Stimulated activated CD8-positive, alpha-beta memory T cell treated with anti-CD3 and anti-CD28 coated beads, Interleukin-7, amount 100 ng/mL, for 1 hour (primary cell): ENCODE results near the gene PCIF1.
"Not testable (repeated sequence)": the region's sequence is repeated elsewhere in the genome, so short reads cannot be mapped to it uniquely, and the experiment has no call there.

ENCODE experiments used
- DNase-seq, 2 donors: peaks; one replicate each; pipeline ENCODE4 v3.0.0-alpha.2; 2020; ENCODE audit warnings: low read depth in 2 of 2

Gene PCIF1

DNA sequence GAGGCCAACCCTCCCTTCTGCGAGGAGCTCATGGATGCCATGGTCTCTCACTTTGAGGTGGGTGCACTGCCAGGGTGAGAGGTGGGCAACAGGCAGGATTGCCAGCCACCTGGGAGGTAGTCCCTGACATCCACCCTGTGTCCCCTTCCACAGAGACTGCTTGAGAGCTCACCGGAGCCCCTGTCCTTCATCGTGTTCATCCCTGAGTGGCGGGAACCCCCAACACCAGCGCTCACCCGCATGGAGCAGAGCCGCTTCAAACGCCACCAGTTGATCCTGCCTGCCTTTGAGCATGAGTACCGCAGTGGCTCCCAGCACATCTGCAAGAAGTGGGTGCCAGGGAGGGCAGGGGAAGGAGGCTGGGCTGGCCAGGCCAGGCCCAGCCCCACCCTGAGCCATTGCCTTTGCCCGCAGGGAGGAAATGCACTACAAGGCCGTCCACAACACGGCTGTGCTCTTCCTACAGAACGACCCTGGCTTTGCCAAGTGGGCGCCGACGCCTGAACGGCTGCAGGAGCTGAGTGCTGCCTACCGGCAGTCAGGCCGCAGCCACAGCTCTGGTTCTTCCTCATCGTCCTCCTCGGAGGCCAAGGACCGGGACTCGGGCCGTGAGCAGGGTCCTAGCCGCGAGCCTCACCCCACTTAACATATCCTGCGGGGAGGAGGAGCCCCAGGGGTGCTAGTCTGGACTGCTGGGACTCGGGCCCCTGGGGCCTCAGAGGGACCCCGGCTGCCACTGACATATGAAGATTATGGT, 12.8 kb downstream of the PCIF1 start:
- no peak for DNase-seq

DNA sequence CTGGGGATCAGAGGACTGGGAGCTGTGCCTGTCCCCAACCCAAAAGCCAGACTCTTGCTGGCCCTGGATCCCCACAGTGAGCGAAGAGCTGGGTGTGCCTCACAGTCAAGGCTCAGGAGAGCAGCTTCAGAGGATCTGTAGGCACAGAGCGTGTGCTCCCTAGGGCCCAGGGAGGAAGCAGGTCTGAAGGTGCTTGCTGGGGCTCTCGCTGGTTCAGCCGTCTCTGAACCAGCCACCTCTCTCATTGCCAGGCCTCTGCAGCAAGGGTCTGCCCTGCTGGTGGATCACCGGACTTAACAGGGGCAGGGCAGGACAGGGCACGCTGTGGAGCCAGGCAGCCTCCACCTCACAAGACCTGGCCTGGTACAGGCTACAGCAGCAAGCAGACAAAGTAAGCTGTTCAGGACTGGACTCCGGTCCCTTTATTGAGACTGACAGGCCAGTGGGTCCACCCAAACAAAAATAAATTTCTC, 13.8 kb downstream of the PCIF1 start:
- no peak for DNase-seq

DNA sequence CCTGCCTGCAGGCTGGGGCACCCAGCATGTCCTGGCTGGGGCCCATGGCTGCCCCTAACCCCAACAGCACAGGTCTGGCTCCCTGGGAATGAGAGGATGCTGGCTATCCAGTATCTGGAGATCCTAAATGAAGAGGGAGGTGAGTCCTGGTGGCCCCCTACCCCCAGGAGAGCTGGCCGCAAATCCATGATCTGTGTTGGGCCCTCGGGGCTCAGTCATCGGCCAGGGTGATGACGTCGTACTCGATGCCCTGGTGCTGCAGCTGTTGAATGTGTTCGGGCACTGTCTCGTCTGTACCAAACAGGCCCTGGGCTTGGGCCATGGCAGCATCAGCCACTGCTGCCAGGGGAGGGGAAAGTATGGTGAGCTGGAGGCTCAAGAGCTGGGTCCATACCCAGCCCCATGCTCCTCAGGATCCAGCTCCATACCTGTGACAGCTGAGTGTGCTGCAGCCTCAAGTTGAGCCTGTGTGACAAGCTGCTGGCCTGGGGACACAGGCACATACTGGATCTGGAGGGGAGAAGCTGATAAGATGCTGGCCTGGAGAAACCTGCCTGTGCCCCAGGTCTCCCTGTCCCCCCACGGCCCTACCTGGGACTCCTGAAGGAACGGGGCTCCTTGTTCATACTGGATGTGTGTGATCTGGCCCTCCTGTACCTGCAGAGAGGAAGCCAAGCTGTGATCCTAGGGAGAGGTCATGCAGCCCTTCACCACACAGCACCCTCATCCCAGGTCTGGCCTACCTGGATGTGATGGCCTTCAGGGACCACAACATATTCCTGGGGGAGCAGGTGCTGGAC, 14.5 kb downstream of the PCIF1 start:
- DNase-seq, result no peak

DNA sequence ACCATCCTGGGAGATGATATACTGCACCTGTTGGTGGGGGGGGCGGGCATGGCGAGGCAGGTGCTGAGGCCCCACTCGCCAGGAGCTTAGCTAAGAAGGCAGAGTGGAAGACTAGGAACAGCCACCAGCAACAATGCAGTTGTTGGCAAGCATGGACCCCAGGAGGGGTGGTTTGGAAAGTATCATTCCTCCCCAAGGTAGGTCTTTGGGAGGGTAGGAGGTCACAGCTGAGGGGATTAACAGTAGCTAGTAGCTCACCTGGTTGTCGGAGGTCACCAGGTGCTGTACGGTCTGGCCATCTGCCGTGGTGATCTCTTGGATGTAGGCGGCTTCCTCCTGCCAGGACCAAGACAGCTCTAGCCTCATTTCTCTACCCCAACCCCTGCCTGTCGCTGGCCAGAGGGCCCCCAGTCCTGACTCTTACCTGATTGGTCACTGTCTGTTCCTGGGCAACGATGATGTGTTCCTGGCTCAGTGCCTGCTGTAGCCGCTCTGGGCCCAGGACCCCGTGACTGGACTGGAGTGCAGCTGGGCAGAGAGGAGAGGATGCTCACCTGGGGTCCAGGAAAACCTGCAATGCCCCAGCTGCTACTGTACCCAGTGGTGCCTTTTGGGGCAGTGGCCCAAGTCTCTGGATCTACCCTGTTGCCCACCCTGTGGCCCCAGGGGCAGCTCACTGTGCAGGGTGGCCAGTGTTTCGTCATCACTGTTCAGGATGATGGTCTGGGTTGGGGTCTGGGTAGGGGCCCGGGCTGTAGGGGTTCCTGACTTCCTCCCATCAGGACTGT, 15.3 kb downstream of the PCIF1 start:
- DNase-seq, result no peak

DNA sequence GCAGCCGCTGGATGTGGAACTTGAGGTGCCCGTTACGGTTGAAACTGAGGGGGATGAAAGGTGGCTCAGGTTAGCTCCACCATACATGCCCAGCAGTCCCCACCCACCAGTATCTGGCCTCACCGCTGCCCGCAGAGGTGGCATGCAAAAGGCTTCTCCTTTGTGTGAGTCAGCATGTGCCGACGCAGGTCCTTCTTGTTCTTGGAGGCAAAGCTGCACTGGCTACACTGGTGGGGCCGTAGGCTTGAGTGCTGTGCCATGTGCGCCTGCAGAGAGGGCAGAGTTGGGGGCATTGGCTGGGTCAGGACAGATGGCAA, 15.8 kb downstream of the PCIF1 start:
- DNase-seq, result no peak

DNA sequence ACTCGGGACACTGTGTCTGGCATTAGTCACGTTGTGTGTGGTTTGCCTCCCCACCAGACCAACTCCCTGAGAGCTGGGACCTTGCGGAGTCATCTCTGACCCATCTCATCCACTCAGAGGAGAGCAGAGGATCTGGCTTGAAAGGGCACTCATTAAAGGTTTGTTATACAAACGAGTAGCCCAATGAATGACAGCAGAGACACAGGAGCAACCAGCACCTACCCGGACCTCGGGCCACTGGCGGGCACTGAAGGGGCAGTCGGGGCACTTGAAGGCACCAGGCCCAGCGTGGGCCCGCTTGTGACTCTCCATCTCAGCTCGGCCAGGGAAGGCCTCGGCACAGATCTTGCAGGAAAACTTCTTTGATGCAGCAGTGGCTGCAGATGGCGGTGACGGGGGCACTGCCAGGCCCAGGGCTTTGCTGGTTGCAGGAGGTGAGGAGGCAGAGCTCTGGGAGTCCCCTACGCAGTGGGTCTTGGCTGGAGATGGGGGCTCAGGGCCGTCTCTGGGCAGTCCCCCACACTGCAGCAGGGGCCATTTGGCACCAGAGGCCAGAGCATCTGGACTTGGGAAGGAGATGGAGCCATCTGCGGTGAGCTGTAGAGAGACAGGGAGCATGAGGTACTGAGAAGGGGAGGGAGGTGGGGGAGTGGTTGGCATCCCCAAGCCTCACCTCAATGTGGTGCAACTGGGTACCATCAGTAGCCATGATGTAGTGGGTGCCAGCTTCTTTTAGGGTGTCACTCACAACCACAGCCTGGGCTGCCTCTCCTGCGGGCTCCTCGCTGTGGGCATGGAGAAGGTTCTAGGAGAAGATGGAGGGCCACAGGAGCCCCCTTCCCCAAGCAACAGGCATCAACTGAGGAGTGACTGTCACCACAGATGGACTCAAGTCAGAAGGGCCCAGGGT, 17.7 kb downstream of the PCIF1 start:
- DNase-seq, result no peak

DNA sequence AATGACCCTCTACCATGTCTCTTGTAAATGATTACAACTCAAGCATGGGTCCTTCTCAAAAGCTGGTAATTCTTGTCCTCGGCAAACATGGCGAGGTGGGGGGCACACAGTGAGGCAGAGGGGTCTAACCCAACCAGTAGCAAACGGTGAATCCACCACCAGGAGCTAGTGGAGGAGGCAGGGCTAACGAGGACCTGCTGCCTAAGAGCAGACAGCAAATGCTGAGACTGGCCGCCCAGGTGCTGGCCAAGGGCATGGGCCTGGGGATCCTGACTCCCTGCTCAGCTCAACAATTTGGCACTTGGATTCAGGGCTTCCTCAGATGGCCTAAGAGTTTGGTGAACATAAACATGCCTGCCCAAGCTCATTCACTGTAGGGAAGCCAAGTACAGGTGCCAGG, 18.4 kb downstream of the PCIF1 start:
- DNase-seq, result no peak

DNA sequence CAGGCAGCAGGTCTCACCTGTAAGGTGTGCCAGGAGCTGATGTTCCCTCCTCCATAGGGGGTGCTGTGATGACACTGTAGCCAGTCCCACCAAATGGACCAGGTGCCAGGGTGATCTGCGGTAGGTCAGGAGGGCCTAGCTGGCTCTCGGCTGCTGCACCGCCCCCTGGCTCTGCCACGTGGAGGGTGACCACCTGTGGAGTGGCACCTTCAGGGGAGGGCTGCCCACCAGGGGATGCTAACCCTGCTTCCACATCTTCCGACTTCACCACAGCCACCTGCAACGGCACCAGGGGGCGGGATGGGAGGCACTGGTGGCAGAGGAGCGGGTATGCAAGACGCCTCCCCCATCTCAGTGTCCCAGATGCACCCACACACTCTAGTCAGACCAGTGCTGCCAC, 19.2 kb downstream of the PCIF1 start:
- DNase-seq, result no peak

DNA sequence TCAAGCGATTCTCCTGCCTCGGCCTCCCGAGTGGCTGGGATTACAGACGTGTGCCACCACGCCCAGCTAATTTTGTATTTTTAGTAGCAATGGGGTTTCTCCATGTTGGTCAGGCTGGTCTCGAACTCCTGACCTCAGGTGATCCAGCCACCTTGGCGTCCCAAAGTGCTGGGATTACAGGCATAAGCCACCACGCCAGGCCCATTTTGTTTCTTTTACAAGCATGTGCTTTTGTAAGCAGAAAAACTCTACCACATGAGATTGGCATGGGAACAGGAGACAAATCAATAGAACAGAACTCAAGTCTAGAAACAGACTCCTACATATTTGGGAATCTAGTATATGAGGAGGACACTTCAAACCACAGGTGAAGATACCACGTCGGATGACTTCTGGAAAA, 21.8 kb downstream of the PCIF1 start:
- DNase-seq, result not testable (repeated sequence)

DNA sequence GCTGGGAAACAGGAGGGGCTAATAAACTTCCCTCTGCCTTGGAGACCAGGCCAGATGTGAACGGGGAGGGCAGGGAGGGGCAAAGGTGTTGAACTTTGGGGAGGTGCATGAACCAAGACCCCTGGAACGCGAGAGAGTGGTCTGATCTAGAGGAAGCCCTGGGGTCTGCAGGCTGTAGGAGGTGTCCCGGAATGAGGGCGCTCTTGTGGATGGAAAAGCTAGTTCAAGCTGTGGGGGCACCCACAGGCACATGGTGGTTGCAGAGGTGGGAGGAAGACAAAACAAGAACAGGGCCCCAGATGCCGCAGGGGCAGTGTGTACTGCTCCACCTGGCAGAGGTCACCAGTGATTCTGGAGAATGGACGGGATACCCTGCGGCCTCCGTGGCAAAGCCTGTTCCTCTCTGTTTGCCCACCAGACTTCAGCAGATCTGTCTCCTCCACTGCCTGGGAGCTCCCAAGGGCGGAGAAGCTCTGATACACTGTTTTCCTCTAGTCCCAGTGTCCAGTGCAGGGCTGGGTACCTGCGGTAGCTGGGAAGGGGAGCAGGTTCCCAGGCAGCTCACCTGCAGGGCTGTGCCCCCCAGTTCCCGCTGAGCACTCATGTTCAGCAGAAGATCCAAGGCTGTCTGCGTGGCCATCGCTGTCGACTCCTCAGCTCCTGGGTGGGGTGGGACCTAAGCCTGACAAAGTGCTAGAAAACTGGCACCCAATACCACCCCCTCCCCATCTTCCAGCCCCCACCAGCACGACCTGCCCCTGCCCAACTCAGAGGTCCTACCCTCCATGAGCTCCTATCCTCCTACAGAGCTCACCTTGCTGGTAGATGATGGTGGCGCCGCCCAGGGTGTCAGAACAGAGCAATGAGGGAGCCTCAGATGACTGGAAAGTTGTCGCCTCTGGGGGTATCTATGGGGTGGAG, 22.8 kb downstream of the PCIF1 start:
- DNase-seq, result no peak

DNA sequence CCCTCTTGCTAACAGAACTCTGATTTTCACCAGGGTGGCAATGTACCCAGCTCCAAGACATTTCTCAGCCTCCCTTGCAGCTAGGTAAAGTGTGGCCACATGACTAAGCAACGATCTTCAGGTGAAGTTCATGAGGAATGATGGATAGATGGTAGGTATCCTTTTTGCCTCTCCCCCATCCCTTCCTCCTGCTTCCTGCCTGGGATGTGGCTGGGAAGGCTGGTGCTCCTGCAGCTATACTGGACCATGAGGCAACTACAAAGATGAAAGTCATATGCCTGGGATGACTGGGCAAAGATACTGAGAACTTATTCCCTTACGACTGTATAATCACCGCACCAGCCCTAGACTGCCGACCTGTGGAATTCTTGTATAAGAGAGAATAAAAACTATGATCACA, 24.1 kb downstream of the PCIF1 start:
- no peak for DNase-seq

DNA sequence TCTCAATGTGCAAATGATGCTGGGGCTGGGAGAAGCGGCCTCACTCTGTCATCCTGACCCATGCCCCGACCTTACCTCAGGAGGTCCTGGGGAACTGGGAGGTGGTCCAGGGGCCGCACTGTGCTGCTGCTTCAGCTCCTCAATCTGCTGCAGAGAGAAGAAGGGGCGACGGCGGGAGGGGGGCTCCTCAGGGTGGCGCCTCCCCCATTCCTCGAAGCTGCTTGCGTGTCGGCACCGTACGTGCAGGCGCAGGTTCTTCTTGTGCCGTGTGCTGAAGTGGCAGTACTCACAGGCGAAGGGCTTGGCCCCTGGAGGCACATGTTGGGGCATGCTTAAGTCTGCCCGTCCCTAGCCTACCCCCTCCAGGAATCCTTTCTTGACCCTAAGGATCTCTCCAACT, 24.6 kb downstream of the PCIF1 start:
- DNase-seq, result no peak

DNA sequence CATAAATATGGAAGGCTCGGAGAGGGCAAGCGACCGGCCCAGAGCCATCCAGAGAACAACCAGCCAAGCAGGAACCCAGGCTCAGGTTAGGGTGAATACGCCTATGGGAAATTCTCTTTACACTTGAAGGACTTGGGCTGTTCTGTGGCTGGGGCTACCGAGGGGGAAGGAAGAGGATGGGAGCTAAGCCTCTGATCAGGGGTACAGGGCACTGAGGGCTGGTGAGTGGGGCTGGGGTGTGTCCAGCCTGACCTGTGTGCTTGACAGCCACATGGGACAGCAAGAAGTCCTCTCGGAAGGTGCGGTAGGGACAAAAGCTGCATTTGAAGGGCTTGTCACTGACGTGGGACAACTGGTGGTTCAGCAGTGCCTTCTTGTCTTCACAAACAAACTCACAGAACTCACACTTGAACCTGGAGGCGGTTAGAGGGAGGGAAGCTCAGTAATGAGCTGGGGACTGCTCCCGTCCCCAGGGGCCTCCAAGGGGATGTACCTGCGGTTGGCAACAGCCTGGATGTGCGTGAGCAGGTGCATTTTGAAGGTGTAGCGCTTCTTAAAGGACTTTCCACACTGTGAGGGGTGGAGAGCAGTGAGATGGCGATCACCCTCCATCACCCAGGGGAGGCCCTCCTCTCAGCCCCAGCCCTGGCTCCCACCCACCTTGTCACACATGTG, 25.6 kb downstream of the PCIF1 start:
- DNase-seq, result no peak

DNA sequence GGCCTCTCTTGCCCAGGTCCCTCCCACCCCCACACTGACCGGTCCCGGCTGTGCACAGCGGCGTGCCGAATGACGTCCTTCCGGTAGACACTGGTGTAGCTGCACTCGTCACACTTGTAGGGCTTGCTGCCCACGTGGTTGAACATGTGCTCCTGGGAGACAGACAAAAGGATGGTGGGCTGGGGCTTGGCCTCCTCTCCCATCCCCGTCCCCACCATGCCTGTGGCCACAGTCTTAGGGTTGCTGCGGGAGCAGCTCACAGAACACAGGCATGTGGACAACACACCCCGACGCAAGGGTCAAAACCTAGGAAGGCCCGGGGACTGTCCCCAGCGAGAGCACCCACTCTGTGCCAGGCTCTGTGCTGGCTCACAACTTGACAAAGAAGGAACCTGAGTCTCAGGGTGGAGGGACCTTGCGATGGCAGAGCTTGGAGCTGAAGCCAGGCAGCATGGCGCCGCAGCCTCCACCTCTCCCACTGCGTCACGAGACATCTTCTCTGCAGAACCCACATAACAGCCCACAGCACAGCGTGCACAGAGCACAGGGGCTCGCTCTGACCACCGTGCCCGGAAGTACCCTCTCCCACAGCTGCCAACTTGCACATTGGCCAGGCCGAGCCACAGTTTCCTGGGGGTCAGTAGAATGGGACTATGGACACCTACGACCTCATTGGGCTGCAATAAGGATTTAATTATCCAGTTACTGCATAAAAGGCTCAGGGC, 27.7 kb downstream of the PCIF1 start:
- no peak for DNase-seq

DNA sequence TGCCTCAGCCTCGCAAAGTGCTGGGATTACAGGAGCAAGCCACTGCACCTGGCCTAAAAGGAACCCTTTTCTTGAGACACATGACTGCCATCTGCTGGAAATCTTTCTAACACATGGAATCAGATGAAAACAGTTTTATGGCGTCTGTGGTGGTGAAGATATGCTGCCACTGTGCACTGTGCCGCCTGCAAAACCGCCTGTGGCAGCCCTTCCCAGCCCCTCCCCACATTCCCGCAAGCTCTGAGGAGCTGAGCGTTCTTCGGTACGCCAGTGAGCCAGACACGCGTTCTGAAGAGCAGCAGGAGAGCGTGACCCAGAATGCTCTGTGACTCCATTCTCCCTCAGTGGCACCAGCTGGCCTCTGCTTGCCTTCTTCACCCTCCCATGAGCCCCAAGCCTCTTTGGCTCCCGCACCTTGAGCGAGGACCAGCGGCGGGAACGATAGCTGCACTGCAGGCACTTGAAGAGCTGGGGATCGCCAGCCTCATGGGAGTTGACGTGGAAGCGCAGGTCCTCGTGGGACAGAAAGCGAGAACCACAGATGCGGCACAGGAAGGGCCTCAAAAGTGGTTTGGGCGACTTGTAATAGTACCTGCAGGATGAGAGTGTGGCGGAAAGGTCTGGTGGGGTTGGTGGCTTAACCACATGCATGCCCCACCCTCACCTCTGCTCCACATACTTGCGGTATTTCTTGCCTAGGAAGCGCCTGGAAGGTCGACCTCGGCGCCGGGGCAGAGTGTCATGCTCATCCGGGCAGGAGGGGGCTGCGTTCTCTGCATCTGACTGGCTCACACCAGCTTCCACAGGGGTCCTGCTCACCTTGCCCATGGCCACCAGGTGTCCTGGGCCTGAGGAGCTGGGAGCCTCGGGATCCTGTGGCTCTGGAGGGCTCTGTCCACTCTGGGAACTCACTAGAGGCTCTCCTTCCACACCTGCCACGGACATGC, 28.8 kb downstream of the PCIF1 start:
- DNase-seq, result no peak

DNA sequence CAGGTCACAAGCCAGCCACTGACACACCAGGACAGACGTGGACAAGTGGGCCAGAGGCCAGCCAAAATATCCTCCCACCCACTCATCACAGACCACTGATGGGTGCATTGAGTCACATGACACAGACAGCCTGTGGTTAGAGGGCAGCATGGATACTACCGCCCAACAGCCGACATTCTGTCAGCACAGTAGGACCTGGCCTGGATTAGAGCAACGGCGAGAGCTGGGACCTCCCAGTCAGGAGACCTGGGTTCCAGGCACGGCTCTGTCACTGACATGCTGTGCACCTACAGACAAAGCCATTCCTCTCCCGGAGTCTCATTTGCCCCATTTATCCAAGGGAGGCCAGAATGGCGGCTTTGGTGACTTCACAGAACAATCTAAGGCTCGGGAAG, 29.5 kb downstream of the PCIF1 start:
- DNase-seq, result no peak

DNA sequence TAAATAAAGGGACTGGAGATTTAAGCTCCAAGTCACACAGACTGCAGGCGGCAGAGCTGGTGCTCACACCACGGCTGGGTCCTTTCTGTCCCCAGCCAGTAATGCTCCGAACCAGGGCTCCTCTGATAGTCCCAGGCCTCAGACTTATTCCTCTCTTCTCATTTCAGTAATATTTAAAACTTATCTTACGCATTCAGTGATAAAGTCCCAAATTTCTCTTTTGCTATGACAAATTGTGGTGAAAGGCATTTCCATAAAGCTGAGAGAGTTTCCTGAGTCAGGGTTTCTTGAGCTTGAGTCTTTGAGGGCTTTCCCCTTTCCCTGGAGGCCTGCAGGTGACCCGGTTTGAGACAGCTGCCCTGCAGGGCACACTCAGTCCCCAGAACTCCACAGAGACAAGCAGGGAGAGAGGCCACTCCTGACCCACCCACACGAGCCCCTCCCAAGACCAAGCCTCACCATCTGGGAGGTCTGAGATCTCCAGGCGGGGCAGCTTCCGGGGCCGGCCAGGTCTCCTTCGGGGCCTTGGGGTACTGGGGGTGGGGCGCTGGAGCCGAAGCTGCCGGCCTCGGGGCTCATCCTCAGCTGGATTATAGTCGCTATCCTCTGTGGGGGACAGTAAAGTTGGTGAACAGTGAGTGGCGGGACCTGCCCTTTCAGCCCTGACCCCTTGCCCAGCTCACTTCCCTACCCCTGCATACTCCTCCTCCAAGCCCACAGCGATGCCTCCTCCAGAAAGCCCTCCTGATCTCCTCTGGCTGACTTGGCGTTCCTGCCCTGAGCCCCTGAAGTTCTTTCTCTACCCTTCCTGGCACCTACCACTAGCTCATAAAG, 30.9 kb downstream of the PCIF1 start:
- no peak for DNase-seq
